Fibroblast of skin of right biceps (primary cell): ENCODE measurements around the gene IMMT.

Experiments
- DNase-seq: peaks from one replicate; pipeline ENCODE4 v3.0.0-alpha.2; 2013

The IMMT gene

GRCh38 chr2:86139981-86140380 is 55.3 kb downstream of the IMMT start:
- no peak for DNase-seq

- DNase-seq = no peak
Measured at GRCh38 chr2:86138736-86139625, 56.3 kb downstream of the IMMT start.

GRCh38 chr2:86136141-86136540 is 59.1 kb downstream of the IMMT start:
- DNase-seq = no peak

- DNase-seq = no peak
Measured at GRCh38 chr2:86135653-86136052, 59.6 kb downstream of the IMMT start.

- DNase-seq = no peak
Measured at GRCh38 chr2:86134709-86135108, 60.6 kb downstream of the IMMT start.

- no peak for DNase-seq
Measured at GRCh38 chr2:86124683-86125082, 70.6 kb downstream of the IMMT start.

GRCh38 chr2:86123328-86123925 is 71.8 kb downstream of the IMMT start:
- no peak for DNase-seq

- DNase-seq = no peak
Measured at GRCh38 chr2:86118130-86118529, 77.1 kb downstream of the IMMT start.

GRCh38 chr2:86107031-86107430 is 88.2 kb downstream of the IMMT start:
- no peak for DNase-seq

- DNase-seq = peak; percentile 95
Measured at GRCh38 chr2:86105969-86106945, 89.0 kb downstream of the IMMT start, which contains the start of gene PTCD3. Gene PTCD3, plus strand, starts transcription at chr2:86106235. Its CDS starts 13 bp downstream, at chr2:86106248.

- peak; percentile 91 for DNase-seq
Measured at GRCh38 chr2:86105252-86105968, 89.9 kb downstream of the IMMT start, which contains the start of gene POLR1A. Gene POLR1A, minus strand, starts transcription at chr2:86105886. Its CDS starts 110 bp downstream, at chr2:86105776.

- no peak for DNase-seq
Measured at GRCh38 chr2:86102157-86102556, 93.1 kb downstream of the IMMT start.

- no peak for DNase-seq
Measured at GRCh38 chr2:86097913-86098312, 97.3 kb downstream of the IMMT start.

- DNase-seq = no peak
Measured at GRCh38 chr2:86097114-86097896, 98.0 kb downstream of the IMMT start.

- no peak for DNase-seq
Measured at GRCh38 chr2:86094229-86094628, 101.0 kb downstream of the IMMT start.
